ENCODE data around the gene ADAMTS9. TPM values are rescaled to one million over a fixed set of nuclear protein-coding genes. Genes with fewer than 3 reads are reported as not detected.

The ADAMTS9 gene
- total RNA-seq, 1 donor from 2014 or later, result 5.1 TPM

GRCh38 chr3:64490180-64490724 is 197.5 kb downstream of the ADAMTS9 start:
- Mint-ChIP-seq H3K27me3 (ENCODE audit: low read depth) (peaks cover 8% of the 10 kb centered on the region), H3K36me3 (ENCODE audit: low read depth) (no peaks in the 10 kb centered on the region), H3K9me3 (ENCODE audit: low read depth) (no peaks in the 10 kb centered on the region), H3K4me1 (ENCODE audit: low read depth) (peaks cover 8% of the 10 kb centered on the region), H3K27ac (ENCODE audit: unreplicated experiment) (no peak overlapping the region), H3K4me3 (ENCODE audit: unreplicated experiment) (no peak overlapping the region)
- no peak for DNase-seq (ENCODE audit: low spot score)
- no peak for TF ChIP-seq CTCF (IDR thresholded peaks at IDR 0.05)

DNA sequence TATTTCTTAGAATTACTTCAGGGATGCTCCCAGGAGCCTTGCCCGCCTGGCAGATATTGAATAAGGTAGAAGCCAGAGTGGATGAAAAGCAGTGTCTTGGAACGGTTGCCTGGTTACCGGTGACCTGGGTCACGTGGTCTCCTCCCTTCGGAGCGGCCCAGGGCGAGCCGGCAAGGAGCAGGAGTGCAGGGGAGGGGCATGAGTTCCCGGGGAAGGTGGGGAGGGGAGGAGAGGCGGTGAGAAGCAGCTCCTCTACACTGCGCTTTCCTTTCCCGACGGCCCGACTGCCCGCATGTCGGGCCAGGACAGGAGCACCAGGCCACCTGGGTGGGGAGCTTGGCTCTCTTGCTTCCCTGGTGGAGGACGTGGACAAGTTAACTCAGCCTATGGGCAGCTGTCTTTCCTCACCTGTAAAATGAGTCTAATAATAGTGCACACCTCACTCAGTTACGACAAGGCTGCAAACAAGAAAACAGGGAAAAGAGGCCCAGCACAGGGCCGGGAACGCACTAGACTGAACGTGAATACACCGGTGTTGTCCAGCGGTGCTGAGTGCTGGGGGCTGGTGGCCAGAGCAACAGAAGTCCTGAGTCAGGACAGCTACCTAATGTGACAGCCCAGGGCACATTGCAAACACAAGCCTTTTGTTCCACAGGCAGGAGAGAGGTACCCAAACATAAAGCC is 198.3 kb downstream of the ADAMTS9 start:
- H3K27me3 Mint-ChIP-seq (ENCODE audit: low read depth), result peaks cover 8% of the 10 kb centered on the region
- peak overlapping the region; percentile 51 for H3K4me3 Mint-ChIP-seq (ENCODE audit: unreplicated experiment)
- H3K27ac Mint-ChIP-seq (ENCODE audit: unreplicated experiment), result no peak overlapping the region
- H3K36me3 Mint-ChIP-seq (ENCODE audit: low read depth), result no peaks in the 10 kb centered on the region
- H3K9me3 Mint-ChIP-seq (ENCODE audit: low read depth), result no peaks in the 10 kb centered on the region
- TF ChIP-seq CTCF (IDR thresholded peaks at IDR 0.05), result no peak
- DNase-seq (ENCODE audit: low spot score), result no peak
- H3K4me1 Mint-ChIP-seq (ENCODE audit: low read depth), result peaks cover 11% of the 10 kb centered on the region

DNA sequence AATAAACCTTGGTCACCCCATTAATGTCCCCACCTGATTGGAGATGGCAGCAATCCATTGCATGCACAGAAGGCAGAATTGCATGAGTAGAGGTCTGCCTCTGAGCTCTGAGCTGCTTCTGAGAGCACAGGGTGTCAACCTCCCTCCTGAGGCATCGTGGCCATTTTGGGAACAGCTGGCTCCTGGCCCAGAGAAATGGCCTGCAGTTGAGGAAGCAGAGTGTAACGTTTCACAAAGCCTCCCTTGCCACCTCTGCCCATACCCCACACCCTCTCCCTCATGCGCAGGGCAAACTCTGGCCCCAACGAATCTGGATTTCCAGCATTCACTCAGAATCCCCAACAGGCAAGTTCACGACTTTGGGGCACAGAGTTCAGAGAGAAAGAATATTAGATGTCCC is 198.9 kb downstream of the ADAMTS9 start:
- peaks cover 14% of the 10 kb centered on the region for H3K4me1 Mint-ChIP-seq (ENCODE audit: low read depth)
- no peak overlapping the region for H3K27ac Mint-ChIP-seq (ENCODE audit: unreplicated experiment)
- no peaks in the 10 kb centered on the region for H3K36me3 Mint-ChIP-seq (ENCODE audit: low read depth)
- TF ChIP-seq CTCF (IDR thresholded peaks at IDR 0.05), result no peak
- no peaks in the 10 kb centered on the region for H3K9me3 Mint-ChIP-seq (ENCODE audit: low read depth)
- no peak for DNase-seq (ENCODE audit: low spot score)
- H3K4me3 Mint-ChIP-seq (ENCODE audit: unreplicated experiment), result peak overlapping the region; percentile 51
- H3K27me3 Mint-ChIP-seq (ENCODE audit: low read depth), result peaks cover 6% of the 10 kb centered on the region

DNA sequence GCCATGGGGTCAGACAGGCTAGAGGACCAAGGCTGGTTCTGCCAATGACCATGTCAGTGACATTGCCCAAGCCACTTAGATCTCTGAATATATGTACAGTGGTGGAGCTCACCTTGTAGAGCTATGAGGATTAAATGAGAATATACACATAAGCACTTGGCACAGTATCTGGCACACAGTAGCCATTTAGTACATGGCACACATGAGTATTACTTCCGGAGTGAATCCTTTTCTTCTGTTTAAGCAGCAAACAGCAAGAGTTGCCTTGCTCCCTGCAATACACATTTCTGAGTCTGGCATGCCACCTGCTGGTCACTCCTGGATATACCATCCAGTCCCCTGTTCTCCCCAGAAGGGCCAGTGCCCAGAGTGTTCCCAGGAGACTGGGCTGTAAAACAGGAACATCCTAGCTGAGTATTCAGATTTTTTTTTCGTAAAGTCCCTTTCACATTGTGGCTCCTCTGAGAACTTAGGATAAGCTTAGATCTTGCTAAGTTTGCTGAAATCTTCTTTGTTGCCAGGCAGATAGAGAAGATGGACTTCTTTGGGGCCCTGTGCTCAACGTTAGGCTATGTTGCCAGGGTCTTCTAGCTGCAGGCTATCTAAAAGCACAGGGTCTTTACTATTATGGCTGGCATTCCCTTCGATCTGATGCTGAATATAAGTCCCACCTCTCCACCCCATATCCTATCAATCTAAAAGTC is 203.4 kb downstream of the ADAMTS9 start:
- Mint-ChIP-seq H3K4me3 (ENCODE audit: unreplicated experiment) (no peak overlapping the region), H3K27me3 (ENCODE audit: low read depth) (no peaks in the 10 kb centered on the region), H3K36me3 (ENCODE audit: low read depth) (no peaks in the 10 kb centered on the region), H3K4me1 (ENCODE audit: low read depth) (peaks cover 12% of the 10 kb centered on the region), H3K27ac (ENCODE audit: unreplicated experiment) (no peak overlapping the region), H3K9me3 (ENCODE audit: low read depth) (no peaks in the 10 kb centered on the region)
- no peak for DNase-seq (ENCODE audit: low spot score)
- TF ChIP-seq CTCF (IDR thresholded peaks at IDR 0.05), result peak; percentile 97

DNA sequence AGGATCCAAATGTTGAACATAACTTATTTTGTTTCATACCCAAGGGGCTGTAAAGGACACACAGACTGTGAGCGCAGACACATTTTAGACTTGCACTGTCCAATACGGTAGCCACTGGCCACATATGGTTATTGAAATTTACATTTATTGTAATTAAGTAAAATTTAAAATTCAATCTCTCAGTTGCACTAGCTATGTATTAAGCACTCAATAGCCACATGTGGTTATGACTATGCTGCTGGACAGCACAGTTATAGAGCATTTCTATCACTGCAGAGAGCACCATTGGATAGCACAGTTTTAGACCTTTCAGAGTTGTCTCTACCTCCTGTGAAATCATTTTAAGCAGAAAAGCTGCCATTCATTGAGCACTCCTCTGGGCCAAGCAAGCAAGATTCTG is 204.3 kb downstream of the ADAMTS9 start:
- no peak for TF ChIP-seq CTCF (IDR thresholded peaks at IDR 0.05)
- H3K4me1 Mint-ChIP-seq (ENCODE audit: low read depth), result peaks cover 5% of the 10 kb centered on the region
- H3K4me3 Mint-ChIP-seq (ENCODE audit: unreplicated experiment), result no peak overlapping the region
- H3K9me3 Mint-ChIP-seq (ENCODE audit: low read depth), result no peaks in the 10 kb centered on the region
- no peak overlapping the region for H3K27ac Mint-ChIP-seq (ENCODE audit: unreplicated experiment)
- H3K27me3 Mint-ChIP-seq (ENCODE audit: low read depth), result no peaks in the 10 kb centered on the region
- DNase-seq (ENCODE audit: low spot score), result no peak
- H3K36me3 Mint-ChIP-seq (ENCODE audit: low read depth), result no peaks in the 10 kb centered on the region
